ENCODE results near the gene USP25.
A peak's percentile ranks its signal among the peaks of the same experiment; 100 is the strongest.

Gene USP25, protein sequence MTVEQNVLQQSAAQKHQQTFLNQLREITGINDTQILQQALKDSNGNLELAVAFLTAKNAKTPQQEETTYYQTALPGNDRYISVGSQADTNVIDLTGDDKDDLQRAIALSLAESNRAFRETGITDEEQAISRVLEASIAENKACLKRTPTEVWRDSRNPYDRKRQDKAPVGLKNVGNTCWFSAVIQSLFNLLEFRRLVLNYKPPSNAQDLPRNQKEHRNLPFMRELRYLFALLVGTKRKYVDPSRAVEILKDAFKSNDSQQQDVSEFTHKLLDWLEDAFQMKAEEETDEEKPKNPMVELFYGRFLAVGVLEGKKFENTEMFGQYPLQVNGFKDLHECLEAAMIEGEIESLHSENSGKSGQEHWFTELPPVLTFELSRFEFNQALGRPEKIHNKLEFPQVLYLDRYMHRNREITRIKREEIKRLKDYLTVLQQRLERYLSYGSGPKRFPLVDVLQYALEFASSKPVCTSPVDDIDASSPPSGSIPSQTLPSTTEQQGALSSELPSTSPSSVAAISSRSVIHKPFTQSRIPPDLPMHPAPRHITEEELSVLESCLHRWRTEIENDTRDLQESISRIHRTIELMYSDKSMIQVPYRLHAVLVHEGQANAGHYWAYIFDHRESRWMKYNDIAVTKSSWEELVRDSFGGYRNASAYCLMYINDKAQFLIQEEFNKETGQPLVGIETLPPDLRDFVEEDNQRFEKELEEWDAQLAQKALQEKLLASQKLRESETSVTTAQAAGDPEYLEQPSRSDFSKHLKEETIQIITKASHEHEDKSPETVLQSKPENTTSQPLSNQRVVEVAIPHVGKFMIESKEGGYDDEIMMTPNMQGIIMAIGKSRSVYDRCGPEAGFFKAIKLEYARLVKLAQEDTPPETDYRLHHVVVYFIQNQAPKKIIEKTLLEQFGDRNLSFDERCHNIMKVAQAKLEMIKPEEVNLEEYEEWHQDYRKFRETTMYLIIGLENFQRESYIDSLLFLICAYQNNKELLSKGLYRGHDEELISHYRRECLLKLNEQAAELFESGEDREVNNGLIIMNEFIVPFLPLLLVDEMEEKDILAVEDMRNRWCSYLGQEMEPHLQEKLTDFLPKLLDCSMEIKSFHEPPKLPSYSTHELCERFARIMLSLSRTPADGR

DNA sequence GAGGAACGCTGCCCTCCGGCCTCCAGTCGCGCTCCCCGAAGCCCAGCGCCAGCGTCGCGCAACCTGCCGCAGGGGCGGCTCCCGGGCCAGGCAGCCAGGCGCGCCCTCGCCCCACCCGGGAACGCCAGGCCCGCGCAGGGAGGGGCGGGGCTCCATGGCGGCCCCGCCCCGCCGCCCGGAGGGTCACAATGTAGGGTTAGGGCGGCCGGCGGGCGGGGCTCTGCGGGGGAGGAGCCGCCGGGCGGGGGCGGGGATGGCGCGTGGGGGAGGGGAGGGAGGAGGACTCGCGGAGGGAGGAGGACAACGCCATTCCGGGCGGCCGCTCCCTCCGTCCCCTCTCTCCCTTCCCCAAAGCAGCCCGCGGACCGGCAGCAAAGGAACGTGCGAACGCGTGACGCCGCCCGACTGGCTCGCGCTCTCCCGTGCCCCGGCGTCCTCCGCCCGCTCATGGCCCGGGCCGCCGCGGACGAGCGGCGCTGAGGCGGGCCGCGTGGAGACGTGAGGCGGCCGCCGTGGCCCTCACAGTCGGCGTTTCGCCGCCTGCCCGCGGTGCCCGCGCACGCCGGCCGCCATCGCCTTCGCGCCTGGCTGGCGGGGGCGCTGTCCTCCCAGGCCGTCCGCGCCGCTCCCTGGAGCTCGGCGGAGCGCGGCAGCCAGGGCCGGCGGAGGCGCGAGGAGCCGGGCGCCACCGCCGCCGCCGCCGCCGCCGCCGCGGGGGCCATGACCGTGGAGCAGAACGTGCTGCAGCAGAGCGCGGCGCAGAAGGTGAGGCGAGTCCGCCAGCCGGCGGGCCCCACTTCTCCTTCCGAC lies at the start of gene USP25:
USP25 (plus strand) TSS at position 309 of the 810 bp plus-strand sequence; CDS start at position 721, 412 bp downstream.
- DNase-seq, result peak; percentile 88

DNA sequence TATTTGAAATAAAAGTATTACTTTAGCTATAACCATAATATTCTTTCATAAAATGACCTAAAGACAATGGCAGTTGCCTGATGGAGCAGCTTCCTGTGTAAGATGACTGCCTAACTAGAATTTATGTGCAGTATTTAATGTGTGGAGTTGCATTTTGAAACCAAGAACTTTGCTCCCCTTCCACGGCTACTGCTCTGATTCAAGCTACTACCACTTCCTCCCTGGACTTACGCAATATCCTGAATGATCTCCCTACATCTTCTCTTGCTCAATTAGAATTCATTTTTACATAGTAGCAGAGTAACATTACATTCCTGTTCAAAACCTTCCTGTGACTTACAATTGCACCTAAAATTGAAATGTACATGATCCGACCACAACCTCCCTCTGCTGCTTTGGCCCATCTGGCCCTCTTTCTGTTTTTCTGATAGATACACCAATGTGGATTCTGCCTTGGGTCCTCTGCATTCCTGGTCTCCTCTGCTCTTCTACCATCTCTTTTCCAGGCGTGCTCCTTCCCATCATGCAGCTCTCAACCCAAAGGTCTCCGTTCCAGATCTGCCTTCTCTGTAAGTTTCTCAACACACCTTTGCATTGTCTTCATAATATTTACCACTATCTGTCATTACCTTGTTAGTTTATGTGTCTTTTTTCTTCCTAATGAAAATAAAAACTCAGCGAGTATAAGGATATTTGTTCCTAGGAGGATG lies 47.4 kb upstream of the USP25 start:
- DNase-seq, result no peak

DNA sequence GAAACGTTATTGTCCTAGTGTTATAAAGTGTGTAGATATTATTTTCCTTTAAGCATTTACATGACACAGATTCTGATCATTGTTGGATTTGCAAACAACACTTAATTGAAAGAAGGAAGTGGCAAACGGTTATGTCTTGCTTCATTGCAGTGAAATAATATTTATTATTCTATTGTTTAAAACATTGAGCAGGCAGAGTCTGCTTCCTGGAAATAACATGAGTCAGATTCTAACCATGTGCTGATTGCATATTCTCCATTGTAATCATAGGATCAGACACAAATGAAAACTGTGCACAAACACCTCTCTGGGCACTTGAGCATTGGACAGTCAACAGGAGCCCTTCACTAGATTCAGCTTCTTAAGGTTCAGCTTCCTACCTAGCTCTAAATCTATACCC lies 46.8 kb upstream of the USP25 start:
- DNase-seq, result no peak

DNA sequence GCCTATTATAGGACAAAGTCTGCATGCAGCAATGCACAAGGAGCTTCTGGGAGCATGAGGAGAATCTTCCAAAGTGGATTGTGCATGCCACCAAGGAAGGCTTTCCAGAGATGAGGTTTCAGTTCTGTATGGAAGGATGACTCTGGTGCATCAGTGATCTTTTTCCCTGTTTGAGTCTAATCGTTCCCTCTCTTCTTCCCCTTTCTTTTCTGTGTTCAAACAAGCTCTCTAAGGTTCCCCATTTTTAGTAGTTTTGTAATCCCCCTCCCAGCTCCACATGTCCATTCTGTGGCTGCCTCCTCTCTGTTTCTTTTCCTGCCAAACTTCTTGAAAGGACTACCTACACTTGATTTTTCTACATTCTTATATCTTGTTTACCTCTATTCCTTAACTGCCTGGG lies 43.3 kb upstream of the USP25 start:
- DNase-seq, result no peak

DNA sequence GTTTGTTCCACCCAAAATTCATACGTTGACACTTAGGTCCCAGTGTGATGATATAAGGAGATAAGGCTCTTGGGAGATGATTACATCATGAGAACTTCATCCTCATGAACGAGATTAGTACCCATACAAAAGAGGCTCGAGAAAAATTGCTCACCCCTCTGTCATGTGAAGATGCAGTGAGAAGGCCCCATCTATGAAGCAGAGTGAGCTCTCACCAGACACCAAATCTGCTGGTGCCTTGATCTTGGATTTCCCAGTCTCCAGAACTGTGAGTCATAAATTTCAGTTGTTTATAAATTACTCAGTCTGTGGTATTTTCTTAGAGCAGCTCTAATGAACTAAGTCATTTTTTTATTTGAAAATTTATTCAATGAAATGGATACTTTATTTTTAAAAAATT lies 42.6 kb upstream of the USP25 start:
- peak; percentile 7 for DNase-seq

DNA sequence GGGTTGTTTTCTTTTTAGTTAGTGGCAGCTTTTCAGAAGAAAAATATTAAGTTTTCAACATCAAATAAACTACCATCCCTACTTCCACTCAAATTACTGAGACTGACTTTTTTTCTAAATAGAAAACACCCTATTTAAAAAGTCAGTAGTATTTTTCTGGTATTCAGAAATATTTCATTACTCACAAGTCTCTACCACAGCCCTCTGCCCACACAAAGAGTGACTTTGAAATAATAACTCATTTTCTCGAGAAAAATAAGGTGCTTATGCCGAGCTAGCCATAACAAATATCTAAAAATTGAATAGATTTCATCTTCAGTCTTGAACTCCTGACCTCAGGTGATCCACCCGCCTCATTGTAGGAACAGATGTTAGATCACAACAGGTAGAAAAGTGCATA lies 41.8 kb upstream of the USP25 start:
- DNase-seq, result no peak

DNA sequence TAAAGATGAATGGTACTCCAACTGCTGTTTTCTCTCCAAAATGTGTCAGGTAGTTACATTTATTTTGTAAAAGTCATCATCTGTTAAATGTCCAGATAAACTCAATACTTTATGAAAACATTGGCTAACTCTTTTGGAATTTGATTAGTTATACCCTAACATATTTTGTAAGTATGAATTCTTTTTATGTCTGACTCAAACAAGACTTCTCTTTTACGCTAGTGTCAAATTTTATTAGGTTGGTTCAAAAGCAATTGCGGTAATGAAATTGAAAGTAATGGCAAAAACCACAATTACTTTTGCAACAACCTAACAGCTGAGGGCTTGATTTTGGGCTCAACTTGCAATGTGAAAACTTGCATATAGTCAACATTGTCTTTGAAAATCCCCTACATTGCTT lies 41.0 kb upstream of the USP25 start:
- DNase-seq, result peak; percentile 38

DNA sequence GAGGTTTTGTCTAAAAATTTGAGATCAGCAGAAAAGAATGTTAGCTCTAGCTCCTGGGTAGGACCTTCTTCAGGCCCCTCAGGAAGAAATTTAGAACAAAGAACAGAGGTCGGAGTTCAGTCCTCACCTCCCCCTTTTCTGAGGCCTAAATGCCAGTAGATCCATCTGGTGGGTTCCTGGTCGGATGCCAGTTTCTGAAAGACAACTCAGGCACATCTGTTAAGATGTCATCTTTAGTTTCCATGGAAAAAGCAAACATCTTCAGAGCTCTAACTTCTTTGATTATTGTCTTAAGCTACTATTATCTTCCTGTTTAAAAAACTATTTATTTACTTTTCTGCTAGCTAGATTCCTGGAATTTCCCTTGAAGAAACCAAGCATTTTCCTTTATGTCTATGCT lies 37.1 kb upstream of the USP25 start:
- no peak for DNase-seq

DNA sequence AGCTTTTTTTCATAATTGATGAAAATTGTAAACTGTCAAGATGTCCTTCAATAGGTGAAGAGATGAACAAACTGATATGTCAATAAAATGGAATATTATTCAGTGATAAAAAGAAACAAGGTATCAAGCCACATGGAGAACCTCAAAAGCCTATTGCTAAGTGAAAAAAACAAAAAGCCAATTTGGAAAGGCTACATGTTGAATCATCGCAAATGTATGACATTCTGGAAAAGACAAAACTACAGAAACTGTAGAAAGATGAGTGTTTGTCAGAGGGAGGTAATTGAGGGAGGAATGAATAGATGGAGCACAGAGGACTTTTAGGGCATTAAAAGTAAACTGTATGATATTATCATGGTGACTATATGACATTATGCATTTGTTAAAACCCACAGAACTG lies 34.5 kb upstream of the USP25 start:
- no peak for DNase-seq

DNA sequence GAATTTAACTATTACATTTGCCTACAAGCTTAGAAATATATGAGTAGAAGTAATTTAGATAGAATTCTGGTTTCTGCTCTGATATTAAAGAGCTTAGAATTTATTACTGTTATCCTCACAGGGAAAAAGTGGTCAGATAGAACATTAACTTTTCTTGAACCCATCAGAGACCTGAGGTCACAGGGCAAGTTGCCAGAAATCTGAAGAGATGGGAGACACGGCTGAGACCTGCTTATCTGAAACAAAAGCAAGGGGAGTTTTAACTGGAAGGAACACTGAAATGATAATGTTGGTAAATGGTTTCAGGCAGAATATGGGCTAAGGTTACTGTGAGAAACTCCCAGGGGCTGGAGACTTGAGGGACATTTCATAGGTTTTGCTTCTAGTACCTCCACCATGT lies 28.0 kb upstream of the USP25 start:
- no peak for DNase-seq

DNA sequence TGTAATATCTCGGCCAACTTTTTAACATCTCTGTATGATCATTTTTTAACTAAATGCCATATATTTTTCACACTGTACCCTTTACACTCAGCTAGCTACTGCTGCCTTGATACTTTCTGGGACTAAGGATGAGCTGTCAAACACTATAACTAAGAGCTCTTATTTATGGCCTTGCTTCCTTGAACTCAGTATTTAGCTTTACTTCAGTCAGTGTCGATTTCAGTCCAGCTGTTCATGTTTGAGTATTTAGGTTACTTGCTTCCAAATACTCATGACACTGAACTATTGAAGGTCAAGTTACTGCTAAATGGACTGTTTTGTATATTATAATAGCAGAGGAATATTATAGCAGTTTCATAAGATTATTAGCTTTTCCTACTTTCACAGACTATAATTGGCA lies 25.9 kb upstream of the USP25 start:
- DNase-seq, result no peak

DNA sequence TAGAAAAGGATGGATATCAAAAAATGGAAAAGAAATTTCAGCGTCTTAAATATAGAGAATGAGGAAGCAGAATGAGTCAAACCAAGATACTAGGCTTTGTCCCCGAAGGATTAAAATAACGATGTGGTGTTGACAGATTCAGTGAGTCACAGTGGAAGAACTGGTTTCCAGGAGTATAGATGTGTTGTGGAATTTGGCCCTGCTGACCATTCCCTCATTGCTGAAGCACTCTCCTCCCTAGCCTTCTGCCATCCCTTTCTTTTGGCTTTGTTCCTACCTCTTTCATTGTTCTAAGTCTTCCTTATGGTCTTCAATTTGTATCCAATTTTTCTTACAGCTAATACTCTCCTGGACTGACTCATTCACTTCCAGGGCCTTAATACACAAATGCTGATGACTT lies 23.1 kb upstream of the USP25 start:
- DNase-seq, result no peak

DNA sequence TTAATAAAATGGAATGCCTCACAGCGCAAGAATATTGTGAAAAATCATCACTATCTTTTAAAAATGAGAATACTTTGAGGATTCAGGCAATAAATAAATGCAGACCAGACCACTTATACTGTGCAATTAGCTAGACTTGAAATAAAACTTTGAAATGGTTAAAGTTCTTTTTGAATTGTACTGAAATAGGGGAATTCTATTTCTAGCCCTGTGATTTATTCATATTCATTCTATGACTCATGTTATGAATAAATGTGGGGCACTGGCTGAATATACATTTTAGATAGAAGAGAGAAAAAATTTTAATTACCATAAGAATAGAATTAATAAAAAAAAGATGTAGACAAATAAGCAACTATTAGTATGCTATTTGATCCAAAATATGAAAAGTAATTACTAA lies 16.4 kb upstream of the USP25 start:
- no peak for DNase-seq

DNA sequence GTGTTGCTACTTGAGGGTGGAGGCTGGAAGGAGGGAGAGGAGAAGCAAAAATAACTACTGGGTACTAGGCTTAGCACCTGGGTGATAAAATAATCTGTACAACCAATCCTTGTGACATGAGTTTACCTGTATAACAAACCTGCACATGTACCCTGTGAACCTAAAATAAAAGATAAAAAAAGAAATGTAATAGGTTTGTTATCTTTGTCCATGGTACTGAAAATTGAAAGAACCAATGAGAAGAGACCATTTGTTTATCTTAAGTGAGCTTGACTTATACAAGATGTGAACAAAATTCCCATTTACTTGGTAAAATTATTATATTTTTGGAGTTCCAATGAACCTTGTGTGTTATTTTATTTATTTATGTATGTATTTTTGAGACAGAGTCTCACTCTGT lies 11.1 kb upstream of the USP25 start:
- DNase-seq, result no peak

DNA sequence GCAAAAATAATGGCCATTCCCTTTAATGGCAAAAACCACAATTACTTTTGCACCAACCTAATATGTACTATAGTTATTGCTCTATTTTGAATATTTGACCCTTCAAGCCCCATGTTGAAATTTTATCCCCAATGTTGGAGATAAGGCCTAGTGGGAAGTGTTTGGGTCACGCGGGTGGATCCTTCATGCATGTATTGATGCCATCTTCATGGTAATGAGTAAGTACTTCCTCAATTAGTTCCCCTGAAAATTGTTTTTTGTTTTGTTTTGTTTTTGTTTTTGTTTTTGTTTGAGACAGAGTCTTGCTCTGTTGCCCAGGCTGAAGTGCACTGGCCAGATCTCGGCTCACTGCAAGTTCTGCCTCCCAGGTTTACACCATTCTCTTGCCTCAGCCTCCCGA lies 9.8 kb upstream of the USP25 start:
- no peak for DNase-seq

DNA sequence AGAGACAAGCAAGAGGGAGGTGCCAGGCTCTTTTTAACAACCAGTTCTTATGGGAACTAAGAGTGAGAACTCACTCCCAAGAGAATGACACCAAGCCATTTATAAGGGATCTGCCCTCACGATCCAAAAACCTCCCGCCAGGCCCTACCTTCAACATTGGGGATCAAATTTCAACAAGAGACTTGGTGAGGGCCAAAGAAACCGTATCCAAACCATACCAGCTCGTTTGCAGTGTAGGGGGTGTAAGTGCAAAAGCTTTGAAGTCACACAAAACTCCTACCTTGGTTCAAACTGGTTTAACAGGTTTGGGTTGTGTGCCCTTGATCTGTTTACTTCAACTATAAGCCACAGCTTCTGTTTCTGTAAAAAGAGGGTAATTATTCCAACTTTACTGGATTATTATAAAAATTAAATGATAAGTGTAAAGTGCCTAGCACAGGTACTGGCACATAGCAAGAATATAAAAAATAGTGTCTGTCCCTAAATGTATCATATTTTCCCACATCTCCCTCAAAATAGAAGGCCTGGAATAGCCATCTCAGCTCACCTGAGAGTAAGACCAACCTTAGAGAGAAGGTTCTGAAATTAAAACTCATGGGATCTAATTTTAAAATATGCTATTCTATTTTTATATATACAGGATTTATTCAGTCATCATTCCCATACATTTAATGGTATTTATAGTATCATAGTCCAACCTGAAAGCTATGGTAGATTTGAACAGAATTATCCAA lies 7.0 kb upstream of the USP25 start:
- no peak for DNase-seq

DNA sequence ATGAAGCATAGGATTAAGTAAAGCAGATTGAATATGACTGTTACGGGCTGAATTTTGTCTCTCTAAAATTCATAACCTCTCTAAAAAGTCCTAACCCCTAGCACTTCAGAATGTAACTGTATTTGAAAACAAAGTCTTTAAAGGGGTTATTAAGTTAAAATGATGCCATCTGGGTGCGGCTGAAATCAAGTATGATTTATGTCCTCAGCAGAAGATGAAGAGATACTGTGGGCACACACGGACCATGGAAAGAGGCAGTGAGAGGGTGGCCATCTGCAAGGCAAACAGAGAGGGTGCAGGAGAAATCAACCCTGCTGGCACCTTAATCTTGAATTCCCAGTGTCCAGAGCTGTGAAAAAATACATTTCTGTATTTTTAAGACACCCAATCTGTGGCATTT lies 3.8 kb upstream of the USP25 start:
- no peak for DNase-seq

DNA sequence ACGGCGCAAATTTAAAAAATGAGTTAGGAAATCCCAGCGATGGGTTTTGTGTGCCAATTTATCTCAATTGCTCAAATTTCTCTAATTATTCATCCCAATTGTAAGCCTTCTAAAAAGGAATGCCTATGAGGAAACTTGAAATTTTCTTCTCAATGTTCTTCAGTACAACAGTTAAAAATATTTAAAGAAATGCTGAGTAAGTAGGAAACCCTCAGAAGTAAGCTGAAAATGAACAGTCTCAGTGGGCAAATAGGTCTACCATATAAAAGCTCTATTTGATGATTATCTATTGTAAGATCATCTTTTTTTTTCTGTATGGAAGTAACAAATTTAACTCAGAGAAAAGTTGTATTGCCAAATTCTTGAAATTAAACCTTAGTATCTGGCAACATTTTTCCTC lies 1.7 kb upstream of the USP25 start:
- DNase-seq, result no peak

DNA sequence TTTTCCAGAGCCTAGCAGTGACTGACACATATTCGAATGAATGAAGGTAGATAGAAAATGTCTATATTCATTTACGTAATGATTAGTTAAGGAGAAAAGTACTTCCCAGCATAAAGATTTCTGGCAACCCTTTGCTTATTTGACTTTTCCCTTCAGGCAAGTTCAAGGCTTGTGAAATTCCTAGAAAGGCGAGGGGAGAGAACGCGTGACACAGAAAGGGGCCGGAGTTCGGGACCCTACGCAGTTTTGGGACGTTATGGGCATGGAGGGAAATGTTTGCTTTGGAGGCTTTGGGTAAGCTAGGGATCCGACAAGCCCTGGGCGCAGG lies 472 bp upstream of the USP25 start:
- no peak for DNase-seq

DNA sequence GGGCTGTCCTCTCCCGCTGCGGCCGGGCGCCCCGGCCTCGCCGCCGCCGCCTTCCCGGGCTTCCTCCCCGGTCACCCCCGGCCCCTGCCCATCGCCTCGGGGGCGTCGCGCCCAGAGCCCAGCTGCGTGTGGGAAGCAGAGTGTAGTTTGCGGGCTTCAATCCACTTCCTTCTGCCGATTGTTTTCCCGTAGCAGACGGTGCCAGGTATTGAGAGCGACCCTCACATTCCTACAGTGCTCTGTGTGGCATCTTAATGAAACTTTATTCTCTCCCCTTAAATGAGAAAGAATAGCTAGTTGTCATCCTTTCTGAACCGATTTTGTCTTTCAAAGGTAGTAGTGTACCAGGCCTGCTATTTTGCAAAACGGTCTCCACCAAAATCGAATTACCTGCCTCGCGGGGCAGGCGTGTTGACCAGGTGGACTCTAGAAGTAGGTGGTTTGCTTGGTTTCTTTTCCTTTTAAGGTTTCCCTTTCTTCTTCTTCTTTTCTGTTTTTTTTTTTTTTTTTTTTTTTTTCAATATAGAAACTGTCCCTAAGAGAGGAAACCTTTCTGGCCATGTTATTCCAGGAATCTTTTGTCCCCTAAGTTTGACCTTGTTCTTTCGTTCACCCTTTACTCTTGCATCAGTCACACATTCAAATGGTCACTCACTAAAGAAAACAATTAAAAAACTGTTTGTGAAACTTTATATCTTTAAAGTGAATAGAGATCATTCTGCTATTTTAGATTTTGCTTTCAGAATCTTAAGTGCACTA lies 881 bp downstream of the USP25 start:
- peak; percentile 14 for DNase-seq

DNA sequence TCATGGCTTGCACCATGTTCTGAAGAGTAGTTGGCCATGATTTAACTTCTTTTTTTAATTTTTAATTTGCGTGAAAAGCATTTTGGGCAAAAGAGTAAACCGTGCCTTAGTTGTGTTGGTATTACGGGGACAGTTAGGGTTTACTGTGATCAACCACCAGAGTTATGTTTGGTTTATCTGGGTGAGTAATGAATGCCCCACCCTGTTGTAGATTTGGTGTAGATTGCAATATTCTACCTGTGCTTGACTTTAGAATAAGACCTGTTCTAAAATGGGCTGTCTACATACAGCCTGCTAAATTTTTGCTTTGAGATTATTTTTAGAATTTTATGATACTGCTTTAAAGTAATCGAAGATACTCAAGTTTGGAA lies 1.4 kb downstream of the USP25 start:
- peak; percentile 73 for DNase-seq

Data from CD4-positive, alpha-beta T cell treated with Interleukin-4 for 4 hours (primary cell).